DOHH2 (cell line): Measurements from ENCODE around the gene ORM1.

Experiments used
- H3F3A ChIP-seq: fragments of 200-600 bp; sonication (generic), shearing (Covaris generic); 2 replicates; pipeline ENCODE4 v1.6.0; 2016; ENCODE audit warnings: antibody characterized with exemption, mild to moderate bottlenecking; ENCODE audit not compliant: control insufficient read depth, insufficient read depth
- H3K27ac ChIP-seq: fragments of 200-600 bp; sonication (generic); 2 replicates; pipeline ENCODE4 v1.5.1; 2014; ENCODE audit warnings: low read depth, mild to moderate bottlenecking, low read length, moderate library complexity
- H3K27me3 ChIP-seq: fragments of 200-600 bp; sonication (generic); 2 replicates; pipeline ENCODE4 v1.6.1; 2014; ENCODE audit warnings: mild to moderate bottlenecking, low read length, mixed read lengths; ENCODE audit not compliant: control insufficient read depth
- H3K36me3 ChIP-seq: fragments of 200-600 bp; sonication (generic); 2 replicates; pipeline ENCODE4 v1.6.1; 2014; ENCODE audit warnings: mild to moderate bottlenecking, low read length, moderate library complexity, mixed read lengths; ENCODE audit not compliant: control insufficient read depth
- H3K4me1 ChIP-seq: fragments of 200-600 bp; sonication (generic); 2 replicates; pipeline ENCODE4 v1.6.1; 2014; ENCODE audit warnings: mild to moderate bottlenecking, low read length, mixed read lengths; ENCODE audit not compliant: control insufficient read depth
- H3K4me2 ChIP-seq: fragments of 200-600 bp; sonication (generic); 2 replicates; pipeline ENCODE4 v1.6.0; 2014; ENCODE audit warnings: mild to moderate bottlenecking, low read length, moderate library complexity
- H3K4me3 ChIP-seq: fragments of 200-600 bp; sonication (generic); 2 replicates; pipeline ENCODE4 v1.5.1; 2014; ENCODE audit warnings: mild to moderate bottlenecking, low read length, mixed read lengths
- H3K79me2 ChIP-seq: fragments of 200-600 bp; sonication (generic); 2 replicates; pipeline ENCODE4 v1.6.1; 2014; ENCODE audit warnings: mild to moderate bottlenecking, low read length, mixed read lengths; ENCODE audit not compliant: control insufficient read depth
- H3K9me2 ChIP-seq: fragments of 200-600 bp; sonication (generic); replicated peaks from 2 replicates; pipeline ENCODE4 v1.6.1; 2014; ENCODE audit warnings: mild to moderate bottlenecking, low read length, mixed read lengths; ENCODE audit not compliant: control insufficient read depth
- H3K9me3 ChIP-seq: fragments of 200-600 bp; sonication (generic); 2 replicates; pipeline ENCODE4 v1.6.1; 2014; ENCODE audit warnings: antibody characterized with exemption, low read length, mixed read lengths; ENCODE audit not compliant: control insufficient read depth, insufficient read depth
- H4K20me1 ChIP-seq: fragments of 200-600 bp; sonication (generic); 2 replicates; pipeline ENCODE4 v1.6.0; 2014; ENCODE audit warnings: low read depth, mild to moderate bottlenecking, antibody characterized with exemption, low read length, moderate library complexity; ENCODE audit not compliant: control insufficient read depth, insufficient read depth
- EZH2phosphoT487 ChIP-seq: fragments of 200-600 bp; sonication (generic); IDR thresholded peaks from 2 replicates; pipeline ENCODE4 v1.6.1; 2017; ENCODE audit warnings: borderline replicate concordance, mild to moderate bottlenecking, antibody characterized with exemption, low read length, moderate library complexity, mixed read lengths
- TF ChIP-seq, protein P1 (sequence below): fragments of 200-600 bp; sonication (generic); IDR thresholded peaks from one replicate; pipeline ENCODE4 v1.5.1; 2014; ENCODE audit warnings: antibody characterized with exemption, mild to moderate bottlenecking, low read depth, low read length; ENCODE audit not compliant: poor library complexity, severe bottlenecking

Gene ORM1

GRCh38 chr9:114282104-114282485 lies 40.8 kb upstream of the ORM1 start:
- Histone ChIP-seq H3K27ac (no peak overlapping the region), H3K27me3 (no peaks in the 10 kb centered on the region), H3F3A (no peaks in the 10 kb centered on the region), H3K79me2 (no peaks in the 10 kb centered on the region), H3K4me3 (no peak overlapping the region), H4K20me1 (no peaks in the 10 kb centered on the region), H3K9me3 (no peaks in the 10 kb centered on the region), H3K4me1 (no peaks in the 10 kb centered on the region), H3K36me3 (no peaks in the 10 kb centered on the region), H3K9me2 (no peaks in the 10 kb centered on the region), H3K4me2 (no peak overlapping the region)
- TF ChIP-seq EZH2phosphoT487: no peak
- TF ChIP-seq, protein P1, sequence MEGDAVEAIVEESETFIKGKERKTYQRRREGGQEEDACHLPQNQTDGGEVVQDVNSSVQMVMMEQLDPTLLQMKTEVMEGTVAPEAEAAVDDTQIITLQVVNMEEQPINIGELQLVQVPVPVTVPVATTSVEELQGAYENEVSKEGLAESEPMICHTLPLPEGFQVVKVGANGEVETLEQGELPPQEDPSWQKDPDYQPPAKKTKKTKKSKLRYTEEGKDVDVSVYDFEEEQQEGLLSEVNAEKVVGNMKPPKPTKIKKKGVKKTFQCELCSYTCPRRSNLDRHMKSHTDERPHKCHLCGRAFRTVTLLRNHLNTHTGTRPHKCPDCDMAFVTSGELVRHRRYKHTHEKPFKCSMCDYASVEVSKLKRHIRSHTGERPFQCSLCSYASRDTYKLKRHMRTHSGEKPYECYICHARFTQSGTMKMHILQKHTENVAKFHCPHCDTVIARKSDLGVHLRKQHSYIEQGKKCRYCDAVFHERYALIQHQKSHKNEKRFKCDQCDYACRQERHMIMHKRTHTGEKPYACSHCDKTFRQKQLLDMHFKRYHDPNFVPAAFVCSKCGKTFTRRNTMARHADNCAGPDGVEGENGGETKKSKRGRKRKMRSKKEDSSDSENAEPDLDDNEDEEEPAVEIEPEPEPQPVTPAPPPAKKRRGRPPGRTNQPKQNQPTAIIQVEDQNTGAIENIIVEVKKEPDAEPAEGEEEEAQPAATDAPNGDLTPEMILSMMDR: no peak

DNA sequence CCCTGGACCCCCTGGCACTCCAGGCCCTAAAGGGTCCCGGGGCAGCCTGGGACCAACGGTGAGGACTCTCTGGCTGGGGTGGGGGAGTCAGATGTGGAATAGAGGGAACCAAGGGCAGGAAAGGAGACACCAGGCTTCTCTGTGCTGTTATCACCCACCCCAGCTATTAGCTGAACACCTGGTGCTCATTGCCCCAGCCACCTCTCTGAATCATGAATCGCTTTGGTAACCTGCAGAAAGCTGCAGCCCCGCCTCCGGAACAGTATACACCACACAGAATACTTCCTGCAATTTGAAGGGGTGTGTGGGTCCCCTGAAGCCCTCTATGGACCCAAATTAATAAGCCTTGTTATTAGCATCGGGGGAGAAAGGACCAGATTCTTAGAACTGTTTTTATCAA lies 40.4 kb upstream of the ORM1 start:
- H3K27ac ChIP-seq: no peak overlapping the region
- H3K4me1 ChIP-seq: no peaks in the 10 kb centered on the region
- H3K4me2 ChIP-seq: no peak overlapping the region

GRCh38 chr9:114282926-114283325 lies 40.0 kb upstream of the ORM1 start:
- no peak overlapping the region for H3K27ac ChIP-seq
- TF ChIP-seq EZH2phosphoT487: no peak
- TF ChIP-seq, protein P1: no peak

More for the DNA sequence above, 40.4 kb upstream of the ORM1 start:
- Histone ChIP-seq H3K79me2 (no peaks in the 10 kb centered on the region), H3K9me2 (no peaks in the 10 kb centered on the region), H3K27me3 (no peaks in the 10 kb centered on the region), H3F3A (no peaks in the 10 kb centered on the region), H3K4me3 (no peak overlapping the region), H3K9me3 (no peaks in the 10 kb centered on the region), H3K36me3 (no peaks in the 10 kb centered on the region), H4K20me1 (no peaks in the 10 kb centered on the region)
- TF ChIP-seq EZH2phosphoT487: no peak
- TF ChIP-seq, protein P1: no peak

More at GRCh38 chr9:114282926-114283325, 40.0 kb upstream of the ORM1 start:
- H3K4me1 ChIP-seq: no peaks in the 10 kb centered on the region
- H3K4me2 ChIP-seq: no peak overlapping the region
- no peaks in the 10 kb centered on the region for H3K36me3 ChIP-seq
- no peak overlapping the region for H3K4me3 ChIP-seq
- H4K20me1 ChIP-seq: no peaks in the 10 kb centered on the region
- no peaks in the 10 kb centered on the region for H3K27me3 ChIP-seq
- no peaks in the 10 kb centered on the region for H3K9me3 ChIP-seq
- no peaks in the 10 kb centered on the region for H3K79me2 ChIP-seq
- H3F3A ChIP-seq: no peaks in the 10 kb centered on the region
- no peaks in the 10 kb centered on the region for H3K9me2 ChIP-seq
